ENCODE measurements around the gene CNTNAP2. TPM values are rescaled to one million over a fixed set of nuclear protein-coding genes. Genes with fewer than 3 reads are reported as not detected.
A peak's percentile ranks its signal among the peaks of the same experiment; 100 is the strongest.

Gene CNTNAP2
- total and polyA plus RNA-seq, 2 donors from 2014 or later: 0.06 to 0.13 TPM

- no peak for TF ChIP-seq CTCF (IDR thresholded peaks at IDR 0.05; ENCODE audit: borderline replicate concordance, extremely low read depth, insufficient read depth)
- H3K27ac ChIP-seq (ENCODE audit: low read depth in 2 of 2, low read length in 2 of 2): no peak overlapping the region
- H3K4me1 ChIP-seq (ENCODE audit: control insufficient read depth in 2 of 3, insufficient read depth in 2 of 3, low read depth in 1 of 3, low read length in 3 of 3): peaks cover 0 to 6% (median 2%) of the 10 kb centered on the region in 3 donors
- FAIRE-seq (no peak), DNase-seq (peak in 2 of 5 donors; percentile 45 to 70)
- peak overlapping the region in 1 of 3 donors; percentile 48 for H3K4me3 ChIP-seq (ENCODE audit: low read length in 3 of 3)
- H3K9ac ChIP-seq (ENCODE audit: low read length in 3 of 3): no peak overlapping the region
- intact Hi-C loops (cut with DNase I): no loop called here
- H3K36me3 ChIP-seq (ENCODE audit: control insufficient read depth in 2 of 3, insufficient read depth in 3 of 3, low read length in 3 of 3): no peaks in the 10 kb centered on the region
- H3K27me3 ChIP-seq (ENCODE audit: control insufficient read depth, insufficient read depth, low read length): no peaks in the 10 kb centered on the region
- H3K9me3 ChIP-seq (ENCODE audit: control insufficient read depth in 2 of 3, insufficient read depth in 1 of 3, low read length in 3 of 3): no peaks in the 10 kb centered on the region
These were observed 2125.2 kb downstream of the CNTNAP2 start for GRCh38 chr7:148241700-148242293.

GRCh38 chr7:148242294-148242821 lies 2125.8 kb downstream of the CNTNAP2 start:
- H3K9ac ChIP-seq (ENCODE audit: low read length in 3 of 3): no peak overlapping the region
- peak overlapping the region; percentile 19 to 48 (median 48) for H3K4me3 ChIP-seq (ENCODE audit: low read length in 3 of 3)
- H3K9me3 ChIP-seq (ENCODE audit: control insufficient read depth in 2 of 3, insufficient read depth in 1 of 3, low read length in 3 of 3): no peaks in the 10 kb centered on the region
- H3K27me3 ChIP-seq (ENCODE audit: control insufficient read depth, insufficient read depth, low read length): no peaks in the 10 kb centered on the region
- peak in 4 of 5 donors; percentile 49 to 87 (median 66) for DNase-seq
- no peak overlapping the region for H3K27ac ChIP-seq (ENCODE audit: low read depth in 2 of 2, low read length in 2 of 2)
- no peaks in the 10 kb centered on the region for H3K36me3 ChIP-seq (ENCODE audit: control insufficient read depth in 2 of 3, insufficient read depth in 3 of 3, low read length in 3 of 3)
- no peak for FAIRE-seq
- peaks cover 0 to 6% (median 2%) of the 10 kb centered on the region in 3 donors for H3K4me1 ChIP-seq (ENCODE audit: control insufficient read depth in 2 of 3, insufficient read depth in 2 of 3, low read depth in 1 of 3, low read length in 3 of 3)
- TF ChIP-seq CTCF (IDR thresholded peaks at IDR 0.05; ENCODE audit: borderline replicate concordance, extremely low read depth, insufficient read depth): peak; percentile 81
- intact Hi-C loops (cut with DNase I): no loop called here

GRCh38 chr7:148245381-148245780 lies 2128.8 kb downstream of the CNTNAP2 start:
- H3K9me3 ChIP-seq (ENCODE audit: control insufficient read depth in 2 of 3, insufficient read depth in 1 of 3, low read length in 3 of 3): no peaks in the 10 kb centered on the region
- no peak overlapping the region for H3K27ac ChIP-seq (ENCODE audit: low read depth in 2 of 2, low read length in 2 of 2)
- H3K9ac ChIP-seq (ENCODE audit: low read length in 3 of 3): no peak overlapping the region
- FAIRE-seq: no peak
- peaks cover 0 to 6% (median 2%) of the 10 kb centered on the region in 3 donors for H3K4me1 ChIP-seq (ENCODE audit: control insufficient read depth in 2 of 3, insufficient read depth in 2 of 3, low read depth in 1 of 3, low read length in 3 of 3)
- no peaks in the 10 kb centered on the region for H3K36me3 ChIP-seq (ENCODE audit: control insufficient read depth in 2 of 3, insufficient read depth in 3 of 3, low read length in 3 of 3)
- no peak for DNase-seq
- TF ChIP-seq CTCF (IDR thresholded peaks at IDR 0.05; ENCODE audit: borderline replicate concordance, extremely low read depth, insufficient read depth): no peak
- H3K27me3 ChIP-seq (ENCODE audit: control insufficient read depth, insufficient read depth, low read length): no peaks in the 10 kb centered on the region
- intact Hi-C loops (cut with DNase I): no loop called here
- H3K4me3 ChIP-seq (ENCODE audit: low read length in 3 of 3): no peak overlapping the region
